ENCODE results near the gene CACNA2D2.

CACNA2D2 gene

GRCh38 chr3:50418850-50419249 is 84.6 kb downstream of the CACNA2D2 start:
- in situ Hi-C loops (cut with MboI; ENCODE audit: low sequenced_read_pairs, unreplicated experiment): no loop called here
- no peak for TF ChIP-seq CTCF (IDR thresholded peaks at IDR 0.05; ENCODE audit: borderline replicate concordance, control extremely low read depth, extremely low read depth, insufficient read depth, missing control alignments)

GRCh38 chr3:50417637-50418033 is 85.8 kb downstream of the CACNA2D2 start:
- in situ Hi-C loops (cut with MboI; ENCODE audit: low sequenced_read_pairs, unreplicated experiment): no loop called here
- TF ChIP-seq CTCF (IDR thresholded peaks at IDR 0.05; ENCODE audit: borderline replicate concordance, control extremely low read depth, extremely low read depth, insufficient read depth, missing control alignments): no peak
- DNase-seq (ENCODE audit: low spot score): no peak

More at GRCh38 chr3:50418850-50419249, 84.6 kb downstream of the CACNA2D2 start:
- no peak for DNase-seq (ENCODE audit: low spot score)

GRCh38 chr3:50416736-50417636 is 86.4 kb downstream of the CACNA2D2 start:
- in situ Hi-C loops (cut with MboI; ENCODE audit: low sequenced_read_pairs, unreplicated experiment): no loop called here
- TF ChIP-seq CTCF (IDR thresholded peaks at IDR 0.05; ENCODE audit: borderline replicate concordance, control extremely low read depth, extremely low read depth, insufficient read depth, missing control alignments): no peak
- no peak for DNase-seq (ENCODE audit: low spot score)

- in situ Hi-C loops (cut with MboI; ENCODE audit: low sequenced_read_pairs, unreplicated experiment): no loop called here
- DNase-seq (ENCODE audit: low spot score): no peak
Measured at GRCh38 chr3:50415816-50416215, 87.6 kb downstream of the CACNA2D2 start.

GRCh38 chr3:50415061-50415460 is 88.4 kb downstream of the CACNA2D2 start:
- no peak for TF ChIP-seq CTCF (IDR thresholded peaks at IDR 0.05; ENCODE audit: borderline replicate concordance, control extremely low read depth, extremely low read depth, insufficient read depth, missing control alignments)
- no peak for DNase-seq (ENCODE audit: low spot score)
- in situ Hi-C loops (cut with MboI; ENCODE audit: low sequenced_read_pairs, unreplicated experiment): no loop called here

More at GRCh38 chr3:50415816-50416215, 87.6 kb downstream of the CACNA2D2 start:
- no peak for TF ChIP-seq CTCF (IDR thresholded peaks at IDR 0.05; ENCODE audit: borderline replicate concordance, control extremely low read depth, extremely low read depth, insufficient read depth, missing control alignments)

- DNase-seq (ENCODE audit: low spot score): no peak
- in situ Hi-C loops (cut with MboI; ENCODE audit: low sequenced_read_pairs, unreplicated experiment): no loop called here
- no peak for TF ChIP-seq CTCF (IDR thresholded peaks at IDR 0.05; ENCODE audit: borderline replicate concordance, control extremely low read depth, extremely low read depth, insufficient read depth, missing control alignments)
Measured at GRCh38 chr3:50414616-50415015, 88.8 kb downstream of the CACNA2D2 start.
